Activated CD8-positive, alpha-beta T cell treated with anti-CD3 and anti-CD28 coated beads, Interleukin-2, amount 10 ng/mL, durations not matched to agents 7 days and 5 days (primary cell): ENCODE data around the gene EHHADH. TPM values are rescaled to one million over a fixed set of nuclear protein-coding genes. Genes with fewer than 3 reads are reported as not detected.
A peak's percentile ranks its signal among the peaks of the same experiment; 100 is the strongest.
"Not testable (repeated sequence)": the region's sequence is repeated elsewhere in the genome, so short reads cannot be mapped to it uniquely, and the experiment has no call there.

Experiments used
- ATAC-seq: fragments of 150-1000 bp; cut with Tn5 transposase; one replicate; pipeline ENCODE4 v1.10.0; 2021; ENCODE audit warnings: moderate library complexity
- CTCF ChIA-PET: fragments of 350-600 bp; sonication (Branson Sonifier 250); formaldehyde crosslinking; loops from one replicate; lab custom pipeline; 2021; ENCODE audit warnings: antibody characterized with exemption; lab: Charles Lee
- POLR2A ChIA-PET: fragments of 350-600 bp; sonication (Branson Sonifier 250); formaldehyde crosslinking; loops from one replicate; lab custom pipeline; 2021; ENCODE audit warnings: antibody characterized with exemption; lab: Charles Lee
- DNase-seq: peaks from one replicate; pipeline ENCODE4 v3.0.0-alpha.2; 2020
- H3K27ac Mint-ChIP-seq: one replicate; pipeline ENCODE4 v1.8.0; 2021; ENCODE audit warnings: mild to moderate bottlenecking, mixed read lengths
- H3K27me3 Mint-ChIP-seq: one replicate; pipeline ENCODE4 v1.8.0; 2021; ENCODE audit warnings: low read depth, mixed read lengths
- H3K36me3 Mint-ChIP-seq: one replicate; pipeline ENCODE4 v1.8.0; 2021; ENCODE audit warnings: low read depth, mixed read lengths
- H3K4me1 Mint-ChIP-seq: one replicate; pipeline ENCODE4 v1.8.0; 2021; ENCODE audit warnings: low read depth, mixed read lengths
- H3K4me3 Mint-ChIP-seq: one replicate; pipeline ENCODE4 v1.8.0; 2021; ENCODE audit warnings: mild to moderate bottlenecking, mixed read lengths
- H3K9me3 Mint-ChIP-seq: one replicate; pipeline ENCODE4 v1.8.0; 2022; ENCODE audit warnings: mixed read lengths; ENCODE audit not compliant: insufficient read depth
- total RNA-seq, 2 experiments: library from RNA; stranded (reverse); gene quantifications; one replicate each; pipeline ENCODE4 v1.2.3, GENCODE V29; 2021

EHHADH gene
- total RNA-seq, 2 experiments from 2014 or later, result 4.8 to 4.9 TPM

GRCh38 chr3:185270956-185271332 lies 17.1 kb upstream of the EHHADH start:
- H3K27me3 Mint-ChIP-seq, result peaks cover 7% of the 10 kb centered on the region
- no peak for ATAC-seq
- ChIA-PET POLR2A (no interaction called here), CTCF (no interaction called here)
- H3K36me3 Mint-ChIP-seq, result no peaks in the 10 kb centered on the region
- no peaks in the 10 kb centered on the region for H3K4me1 Mint-ChIP-seq
- no peaks in the 10 kb centered on the region for H3K9me3 Mint-ChIP-seq
- H3K27ac Mint-ChIP-seq, result no peak overlapping the region
- H3K4me3 Mint-ChIP-seq, result no peak overlapping the region
- no peak for DNase-seq

DNA sequence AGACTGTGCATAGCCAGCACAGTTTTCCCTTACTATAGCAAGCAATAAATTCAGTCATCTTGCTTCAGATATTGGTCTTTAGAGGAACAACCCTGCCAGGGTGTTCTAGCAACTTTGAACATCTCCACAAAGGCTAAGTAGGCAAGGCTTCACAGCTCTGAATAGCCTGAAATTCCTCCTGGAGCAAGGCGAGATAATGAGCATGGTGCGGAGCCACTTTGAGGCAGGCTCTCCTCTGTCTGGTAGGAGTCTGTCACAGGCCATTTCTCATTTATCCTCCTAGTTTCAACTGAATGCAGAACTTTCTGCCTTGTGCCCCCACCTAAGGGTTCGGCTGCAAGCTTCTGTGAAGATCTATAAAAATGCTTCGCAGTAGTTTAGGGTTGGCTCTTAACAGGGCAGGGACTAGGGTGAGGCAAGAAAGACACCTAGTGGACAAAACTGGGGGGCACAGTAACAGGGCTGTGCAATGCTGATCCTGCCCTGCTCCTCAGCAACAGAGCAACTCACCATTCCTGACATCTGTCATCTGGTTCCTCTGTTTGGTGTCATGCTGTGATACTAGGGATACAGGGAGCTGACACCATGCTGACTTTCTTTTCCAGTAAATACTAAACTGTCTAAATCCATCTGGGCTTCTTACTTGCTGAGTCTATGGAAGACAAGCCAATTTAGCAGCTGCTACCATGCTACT lies 16.6 kb upstream of the EHHADH start:
- H3K27ac Mint-ChIP-seq, result no peak overlapping the region
- peaks cover 7% of the 10 kb centered on the region for H3K27me3 Mint-ChIP-seq
- no peaks in the 10 kb centered on the region for H3K9me3 Mint-ChIP-seq
- no peaks in the 10 kb centered on the region for H3K4me1 Mint-ChIP-seq
- no peaks in the 10 kb centered on the region for H3K36me3 Mint-ChIP-seq
- ATAC-seq (peak; percentile 74), DNase-seq (no peak)
- CTCF ChIA-PET, result no interaction called here
- POLR2A ChIA-PET, result no interaction called here
- H3K4me3 Mint-ChIP-seq, result no peak overlapping the region

DNA sequence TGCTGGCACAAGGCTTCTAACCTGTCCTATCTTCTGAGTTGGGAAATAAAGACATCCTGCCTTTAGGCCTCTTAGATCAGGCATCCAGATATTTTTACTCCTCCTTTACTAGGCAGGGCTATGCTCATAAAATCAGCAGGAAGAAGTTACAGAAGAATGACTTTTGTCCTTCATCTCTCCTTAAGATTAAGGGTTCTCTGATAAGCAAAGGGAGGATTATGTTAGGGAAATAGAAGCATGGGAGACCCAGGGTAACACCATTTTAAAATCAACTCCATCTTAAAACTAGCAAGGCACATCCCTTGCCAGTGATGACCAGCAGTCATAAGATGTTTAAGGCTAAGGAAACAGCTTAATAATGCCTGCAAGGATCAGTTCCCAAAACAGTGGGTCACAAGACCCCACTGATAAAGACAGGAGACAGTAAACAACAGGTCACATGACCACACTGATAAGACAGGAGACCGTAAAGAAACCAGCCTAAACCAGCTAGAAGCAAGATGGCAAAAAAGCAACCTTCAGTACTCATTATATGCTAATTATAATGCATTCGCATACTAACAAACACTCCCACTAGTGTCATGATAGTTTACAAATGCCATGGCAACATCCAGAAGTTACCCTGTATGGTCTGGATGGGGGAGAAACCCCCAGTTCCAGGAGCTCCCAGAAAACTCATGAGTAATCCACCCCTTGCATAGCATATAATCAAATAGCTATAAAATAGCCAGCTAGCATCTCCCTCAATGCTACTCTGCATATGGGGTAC lies 14.5 kb upstream of the EHHADH start:
- H3K27ac Mint-ChIP-seq, result no peak overlapping the region
- peaks cover 5% of the 10 kb centered on the region for H3K27me3 Mint-ChIP-seq
- ATAC-seq (no peak), DNase-seq (no peak)
- no peaks in the 10 kb centered on the region for H3K4me1 Mint-ChIP-seq
- H3K36me3 Mint-ChIP-seq, result no peaks in the 10 kb centered on the region
- H3K9me3 Mint-ChIP-seq, result no peaks in the 10 kb centered on the region
- no peak overlapping the region for H3K4me3 Mint-ChIP-seq
- ChIA-PET POLR2A (no interaction called here), CTCF (no interaction called here)

- no peak overlapping the region for H3K27ac Mint-ChIP-seq
- no peak overlapping the region for H3K4me3 Mint-ChIP-seq
- no peak for DNase-seq
- no peaks in the 10 kb centered on the region for H3K9me3 Mint-ChIP-seq
- H3K36me3 Mint-ChIP-seq, result no peaks in the 10 kb centered on the region
- ATAC-seq, result no peak
- CTCF ChIA-PET, result no interaction called here
- H3K27me3 Mint-ChIP-seq, result peaks cover 3% of the 10 kb centered on the region
- no peaks in the 10 kb centered on the region for H3K4me1 Mint-ChIP-seq
- POLR2A ChIA-PET, result no interaction called here
These were observed 13.3 kb upstream of the EHHADH start for GRCh38 chr3:185267193-185267592.

GRCh38 chr3:185264849-185265553 lies 11.2 kb upstream of the EHHADH start:
- ChIA-PET POLR2A (no interaction called here), CTCF (no interaction called here)
- no peaks in the 10 kb centered on the region for H3K9me3 Mint-ChIP-seq
- DNase-seq (no peak), ATAC-seq (no peak)
- H3K4me3 Mint-ChIP-seq, result no peak overlapping the region
- no peaks in the 10 kb centered on the region for H3K4me1 Mint-ChIP-seq
- no peaks in the 10 kb centered on the region for H3K36me3 Mint-ChIP-seq
- no peaks in the 10 kb centered on the region for H3K27me3 Mint-ChIP-seq
- H3K27ac Mint-ChIP-seq, result no peak overlapping the region

- H3K4me1 Mint-ChIP-seq, result no peaks in the 10 kb centered on the region
- no peaks in the 10 kb centered on the region for H3K36me3 Mint-ChIP-seq
- H3K4me3 Mint-ChIP-seq, result no peak overlapping the region
- DNase-seq, result no peak
- no peak for ATAC-seq
- ChIA-PET POLR2A (no interaction called here), CTCF (no interaction called here)
- no peak overlapping the region for H3K27ac Mint-ChIP-seq
- H3K9me3 Mint-ChIP-seq, result no peaks in the 10 kb centered on the region
- H3K27me3 Mint-ChIP-seq, result no peaks in the 10 kb centered on the region
These were observed 9.6 kb upstream of the EHHADH start for GRCh38 chr3:185263423-185263822.

- DNase-seq, result no peak
- H3K36me3 Mint-ChIP-seq, result no peaks in the 10 kb centered on the region
- ChIA-PET POLR2A (no interaction called here), CTCF (interaction anchor here (1.0 to 1.1 kb wide), 2 partner anchors 21 to 509 kb away, joined by 3 read pairs; no protein-coding TSS in a partner anchor)
- ATAC-seq, result no peak
- H3K4me3 Mint-ChIP-seq, result no peak overlapping the region
- H3K4me1 Mint-ChIP-seq, result peaks cover 10% of the 10 kb centered on the region
- no peak overlapping the region for H3K27ac Mint-ChIP-seq
- no peaks in the 10 kb centered on the region for H3K27me3 Mint-ChIP-seq
- peaks cover 15% of the 10 kb centered on the region for H3K9me3 Mint-ChIP-seq
These were observed 3.5 kb upstream of the EHHADH start for GRCh38 chr3:185257334-185257733.

- Mint-ChIP-seq H3K9me3 (peaks cover 15% of the 10 kb centered on the region), H3K36me3 (peaks cover 2% of the 10 kb centered on the region), H3K27me3 (no peaks in the 10 kb centered on the region), H3K4me3 (no peak overlapping the region), H3K4me1 (peaks cover 10% of the 10 kb centered on the region), H3K27ac (no peak overlapping the region)
- POLR2A ChIA-PET, result no interaction called here
- ATAC-seq (no peak), DNase-seq (no peak)
- CTCF ChIA-PET, result interaction anchor here (1.3 kb wide), 2 partner anchors 54 to 77 kb away, joined by 3 read pairs; no protein-coding TSS in a partner anchor
These were observed 950 bp upstream of the EHHADH start for GRCh38 chr3:185254799-185255198.

- H3K36me3 Mint-ChIP-seq, CTCF ChIA-PET, ATAC-seq, H3K27ac Mint-ChIP-seq, POLR2A ChIA-PET, H3K27me3 Mint-ChIP-seq, DNase-seq: not testable (repeated sequence)
- H3K9me3 Mint-ChIP-seq, result peaks cover 15% of the 10 kb centered on the region
- H3K4me1 Mint-ChIP-seq, result peaks cover 10% of the 10 kb centered on the region
- H3K4me3 Mint-ChIP-seq, result peak overlapping the region; percentile 28
These were observed 716 bp downstream of the EHHADH start for GRCh38 chr3:185253133-185253532.

GRCh38 chr3:185251272-185251671 lies 2.6 kb downstream of the EHHADH start:
- POLR2A ChIA-PET, result interaction anchor here (0.6 kb wide), 1 partner anchor 54 kb away, joined by 3 read pairs; no protein-coding TSS in a partner anchor
- DNase-seq (no peak), ATAC-seq (no peak)
- CTCF ChIA-PET, result no interaction called here
- Mint-ChIP-seq H3K4me3 (no peak overlapping the region), H3K27ac (no peak overlapping the region), H3K27me3 (no peaks in the 10 kb centered on the region), H3K36me3 (peaks cover 4% of the 10 kb centered on the region), H3K9me3 (peaks cover 4% of the 10 kb centered on the region), H3K4me1 (peaks cover 10% of the 10 kb centered on the region)

DNA sequence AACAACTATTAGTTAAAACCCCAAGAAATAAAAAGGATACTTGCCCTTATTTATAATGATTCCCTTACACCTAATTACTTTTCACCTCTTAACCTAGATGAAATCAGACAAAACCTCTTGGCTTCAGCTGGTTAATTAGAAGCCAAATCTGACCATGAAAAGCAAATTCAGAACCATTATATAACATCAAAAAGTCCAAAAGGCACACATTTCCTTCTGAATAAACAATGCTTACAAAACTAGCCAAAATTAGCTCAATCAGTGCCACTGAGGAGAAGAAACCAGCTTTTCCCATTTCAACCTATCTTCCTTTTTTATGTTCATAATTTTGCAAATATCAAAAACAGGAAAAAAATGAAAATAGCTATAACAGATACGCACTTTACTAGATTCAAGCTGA lies 3.2 kb downstream of the EHHADH start:
- ChIA-PET POLR2A (interaction anchor here (0.6 kb wide), 1 partner anchor 54 kb away, joined by 3 read pairs; no protein-coding TSS in a partner anchor), CTCF (no interaction called here)
- peaks cover 10% of the 10 kb centered on the region for H3K4me1 Mint-ChIP-seq
- H3K27me3 Mint-ChIP-seq, result no peaks in the 10 kb centered on the region
- ATAC-seq, result no peak
- H3K9me3 Mint-ChIP-seq, result peaks cover 4% of the 10 kb centered on the region
- DNase-seq, result no peak
- no peak overlapping the region for H3K4me3 Mint-ChIP-seq
- peaks cover 5% of the 10 kb centered on the region for H3K36me3 Mint-ChIP-seq
- no peak overlapping the region for H3K27ac Mint-ChIP-seq

DNA sequence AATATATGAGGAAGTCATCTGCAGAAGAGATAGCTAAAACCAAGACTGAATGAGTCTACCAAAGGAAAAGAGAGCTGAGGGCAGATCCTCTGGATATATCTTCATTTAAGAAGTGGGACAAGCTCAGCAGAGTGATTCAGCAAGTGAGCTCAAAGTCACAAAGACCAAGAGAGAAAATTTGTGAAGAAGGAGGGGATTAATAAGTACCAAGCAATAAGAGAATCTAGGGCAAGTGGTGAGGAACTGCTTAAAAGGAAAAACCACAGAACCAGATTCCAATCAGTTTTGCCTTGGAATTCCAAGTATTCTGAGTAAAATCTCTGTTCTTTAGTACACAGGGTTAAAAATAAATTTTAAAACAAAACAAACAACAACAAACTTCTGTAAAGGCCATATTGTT lies 3.6 kb downstream of the EHHADH start:
- ATAC-seq (no peak), DNase-seq (no peak)
- H3K9me3 Mint-ChIP-seq, result peaks cover 4% of the 10 kb centered on the region
- ChIA-PET CTCF (no interaction called here), POLR2A (no interaction called here)
- H3K27me3 Mint-ChIP-seq, result no peaks in the 10 kb centered on the region
- peaks cover 10% of the 10 kb centered on the region for H3K4me1 Mint-ChIP-seq
- H3K27ac Mint-ChIP-seq, result no peak overlapping the region
- H3K4me3 Mint-ChIP-seq, result no peak overlapping the region
- H3K36me3 Mint-ChIP-seq, result peaks cover 5% of the 10 kb centered on the region
